T-helper 17 cell (primary cell): ENCODE measurements around the gene ANKRD13A. TPM values are rescaled to one million over a fixed set of nuclear protein-coding genes. Genes with fewer than 3 reads are reported as not detected.
"Not testable (repeated sequence)": the region's sequence is repeated elsewhere in the genome, so short reads cannot be mapped to it uniquely, and the experiment has no call there.

Experiments used
- ATAC-seq: fragments of 150-1000 bp; cut with Tn5 transposase; 2 replicates; pipeline ENCODE4 v1.10.0; 2021; ENCODE audit warnings: mild to moderate bottlenecking, moderate library complexity
- DNase-seq, 3 donors: peaks; one replicate each; pipeline versions ENCODE4 v3.0.0 to v3.0.0-alpha.2; 2020 to 2021
- H3K9me3 ChIP-seq: one replicate; pipeline ENCODE4 v1.7.0; 2013; ENCODE audit warnings: low read length, mild to moderate bottlenecking; ENCODE audit not compliant: control insufficient read depth, poor library complexity, severe bottlenecking
- H3K27ac Mint-ChIP-seq: one replicate; pipeline ENCODE4 v1.8.0; 2022; ENCODE audit warnings: mild to moderate bottlenecking, moderate library complexity, mixed read lengths
- H3K27me3 Mint-ChIP-seq: one replicate; pipeline ENCODE4 v1.8.0; 2022; ENCODE audit warnings: mixed read lengths
- H3K36me3 Mint-ChIP-seq: one replicate; pipeline ENCODE4 v1.8.0; 2022; ENCODE audit warnings: low read depth, mixed read lengths
- H3K4me1 Mint-ChIP-seq: one replicate; pipeline ENCODE4 v1.8.0; 2022; ENCODE audit warnings: mild to moderate bottlenecking, mixed read lengths
- H3K4me3 Mint-ChIP-seq: one replicate; pipeline ENCODE4 v1.8.0; 2022; ENCODE audit warnings: mild to moderate bottlenecking, moderate library complexity, mixed read lengths
- total RNA-seq, 4 donors: library from RNA in 2 of 4; stranded (reverse) in 2 of 4; gene quantifications; one replicate each; pipeline ENCODE4 v1.2.3 and lab custom pipeline; 2022 to 2026

Gene ANKRD13A
- total RNA-seq, 2 donors from 2014 or later, result 78.8 to 87.5 TPM

- Mint-ChIP-seq H3K27me3 (no peaks in the 10 kb centered on the region), H3K36me3 (peaks cover 7% of the 10 kb centered on the region), H3K4me3 (no peak overlapping the region), H3K4me1 (peaks cover 50% of the 10 kb centered on the region), H3K27ac (peak overlapping the region; percentile 91)
- ATAC-seq (no peak), DNase-seq (no peak)
- no peaks in the 10 kb centered on the region for H3K9me3 ChIP-seq
Observed at GRCh38 chr12:110002676-110003515, 3.7 kb downstream of the ANKRD13A start.

GRCh38 chr12:110004598-110004997 lies 5.4 kb downstream of the ANKRD13A start:
- H3K4me3 Mint-ChIP-seq, result peak overlapping the region; percentile 71
- H3K36me3 Mint-ChIP-seq, result peaks cover 5% of the 10 kb centered on the region
- peaks cover 51% of the 10 kb centered on the region for H3K4me1 Mint-ChIP-seq
- ATAC-seq, result peak; percentile 79
- no peaks in the 10 kb centered on the region for H3K9me3 ChIP-seq
- no peaks in the 10 kb centered on the region for H3K27me3 Mint-ChIP-seq
- no peak for DNase-seq
- H3K27ac Mint-ChIP-seq, result peak overlapping the region; percentile 91

- no peak for DNase-seq
- no peaks in the 10 kb centered on the region for H3K9me3 ChIP-seq
- Mint-ChIP-seq H3K27ac (peak overlapping the region; percentile 91), H3K4me1 (peaks cover 53% of the 10 kb centered on the region), H3K4me3 (peak overlapping the region; percentile 81), H3K27me3 (no peaks in the 10 kb centered on the region), H3K36me3 (peaks cover 3% of the 10 kb centered on the region)
- peak; percentile 63 for ATAC-seq
Observed at GRCh38 chr12:110005319-110005973, 6.2 kb downstream of the ANKRD13A start.

GRCh38 chr12:110006115-110006514 lies 6.9 kb downstream of the ANKRD13A start:
- Mint-ChIP-seq H3K36me3 (peaks cover 3% of the 10 kb centered on the region), H3K27me3 (no peaks in the 10 kb centered on the region), H3K4me1 (peaks cover 55% of the 10 kb centered on the region), H3K4me3 (no peak overlapping the region), H3K27ac (peak overlapping the region; percentile 91)
- no peak for DNase-seq
- no peaks in the 10 kb centered on the region for H3K9me3 ChIP-seq
- ATAC-seq, result no peak

GRCh38 chr12:110007881-110008280 lies 8.7 kb downstream of the ANKRD13A start:
- peaks cover 61% of the 10 kb centered on the region for H3K4me1 Mint-ChIP-seq
- ATAC-seq, result no peak

GRCh38 chr12:110008681-110009398 lies 9.6 kb downstream of the ANKRD13A start:
- not testable (repeated sequence) for H3K36me3 Mint-ChIP-seq, ATAC-seq, H3K27me3 Mint-ChIP-seq, DNase-seq, H3K9me3 ChIP-seq
- H3K4me3 Mint-ChIP-seq, result peak overlapping the region; percentile 79
- H3K4me1 Mint-ChIP-seq, result peaks cover 55% of the 10 kb centered on the region
- H3K27ac Mint-ChIP-seq, result peak overlapping the region; percentile 94

More at GRCh38 chr12:110007881-110008280, 8.7 kb downstream of the ANKRD13A start:
- H3K27me3 Mint-ChIP-seq, result no peaks in the 10 kb centered on the region
- H3K9me3 ChIP-seq, result no peaks in the 10 kb centered on the region
- peak overlapping the region; percentile 94 for H3K27ac Mint-ChIP-seq
- DNase-seq, result no peak
- H3K4me3 Mint-ChIP-seq, result peak overlapping the region; percentile 63
- peaks cover 3% of the 10 kb centered on the region for H3K36me3 Mint-ChIP-seq

GRCh38 chr12:110010853-110011723 lies 11.9 kb downstream of the ANKRD13A start:
- peak overlapping the region; percentile 94 for H3K27ac Mint-ChIP-seq
- peak in 1 of 3 donors; percentile 24 for DNase-seq
- H3K36me3 Mint-ChIP-seq, result peaks cover 2% of the 10 kb centered on the region
- peak; percentile 80 for ATAC-seq
- peak overlapping the region; percentile 88 for H3K4me3 Mint-ChIP-seq
- H3K4me1 Mint-ChIP-seq, result peaks cover 51% of the 10 kb centered on the region
- no peaks in the 10 kb centered on the region for H3K9me3 ChIP-seq
- no peaks in the 10 kb centered on the region for H3K27me3 Mint-ChIP-seq

- peak; percentile 73 for ATAC-seq
- H3K4me3 Mint-ChIP-seq, result peak overlapping the region; percentile 74
Observed at GRCh38 chr12:110012137-110012536, 12.9 kb downstream of the ANKRD13A start.

GRCh38 chr12:110012659-110013058 lies 13.4 kb downstream of the ANKRD13A start:
- Mint-ChIP-seq H3K36me3 (peaks cover 2% of the 10 kb centered on the region), H3K27me3 (no peaks in the 10 kb centered on the region), H3K4me3 (peak overlapping the region; percentile 74), H3K4me1 (peaks cover 43% of the 10 kb centered on the region), H3K27ac (peak overlapping the region; percentile 94)
- ATAC-seq, result no peak
- DNase-seq, result no peak
- no peaks in the 10 kb centered on the region for H3K9me3 ChIP-seq

More at GRCh38 chr12:110012137-110012536, 12.9 kb downstream of the ANKRD13A start:
- H3K27me3 Mint-ChIP-seq, result no peaks in the 10 kb centered on the region
- no peak for DNase-seq
- peaks cover 2% of the 10 kb centered on the region for H3K36me3 Mint-ChIP-seq
- peaks cover 43% of the 10 kb centered on the region for H3K4me1 Mint-ChIP-seq
- H3K27ac Mint-ChIP-seq, result peak overlapping the region; percentile 94
- H3K9me3 ChIP-seq, result no peaks in the 10 kb centered on the region

- ATAC-seq (peak; percentile 45), DNase-seq (no peak)
- H3K9me3 ChIP-seq, result no peaks in the 10 kb centered on the region
- peaks cover 32% of the 10 kb centered on the region for H3K4me1 Mint-ChIP-seq
- peak overlapping the region; percentile 84 for H3K27ac Mint-ChIP-seq
- no peaks in the 10 kb centered on the region for H3K27me3 Mint-ChIP-seq
- H3K36me3 Mint-ChIP-seq, result peaks cover 2% of the 10 kb centered on the region
- H3K4me3 Mint-ChIP-seq, result peak overlapping the region; percentile 41
Observed at GRCh38 chr12:110015132-110015531, 15.9 kb downstream of the ANKRD13A start.

- DNase-seq, result no peak
- ATAC-seq, result no peak
- Mint-ChIP-seq H3K4me1 (peaks cover 4% of the 10 kb centered on the region), H3K36me3 (peaks cover 2% of the 10 kb centered on the region), H3K4me3 (no peak overlapping the region), H3K27me3 (no peaks in the 10 kb centered on the region), H3K27ac (no peak overlapping the region)
- no peaks in the 10 kb centered on the region for H3K9me3 ChIP-seq
Observed at GRCh38 chr12:110020956-110021355, 21.7 kb downstream of the ANKRD13A start.
